HG02759 (cell line): Measurements from ENCODE around the gene AQP12A.

Experiments
- ATAC-seq: cut with Tn5 transposase; IDR thresholded peaks from one replicate; pipeline ENCODE4 v1.9.1; 2021; ENCODE audit warnings: mild to moderate bottlenecking, moderate library complexity; ENCODE audit not compliant: unreplicated experiment

The AQP12A gene

DNA sequence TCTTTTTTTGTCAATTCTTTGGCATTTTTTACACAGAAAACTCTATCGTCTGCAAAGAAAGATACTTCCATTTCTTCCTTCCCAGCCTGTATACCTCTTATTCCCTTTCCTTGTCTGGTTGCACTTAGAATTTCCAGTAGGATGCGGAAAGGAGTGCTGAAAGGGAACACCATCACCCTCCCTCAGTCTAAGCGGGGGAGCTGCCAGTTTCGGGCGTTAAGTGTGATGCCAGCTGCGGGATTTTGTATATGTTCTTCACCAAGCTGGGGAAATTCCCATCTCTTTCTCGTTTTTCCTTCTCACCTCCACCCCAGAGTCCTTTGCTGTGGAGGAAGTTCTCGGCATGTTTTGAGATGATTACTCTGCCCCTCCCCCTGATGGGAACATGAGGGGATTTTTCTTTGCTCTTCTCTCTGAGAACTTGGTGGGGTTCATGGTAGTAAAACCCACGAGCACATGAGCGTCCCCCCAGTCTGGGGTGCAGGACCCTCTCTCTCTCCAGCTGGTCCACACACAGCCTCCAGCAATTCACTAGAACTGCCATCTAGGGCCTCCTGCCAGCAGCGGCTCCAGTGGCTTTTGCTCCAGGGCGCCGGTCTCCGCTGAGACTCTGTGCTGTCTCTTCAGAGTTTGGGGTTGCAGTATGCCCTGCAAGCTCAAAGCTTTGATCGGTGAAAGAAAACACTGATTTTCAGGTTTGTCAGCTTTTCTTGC lies 15.5 kb downstream of the AQP12A start:
- ATAC-seq: no peak

DNA sequence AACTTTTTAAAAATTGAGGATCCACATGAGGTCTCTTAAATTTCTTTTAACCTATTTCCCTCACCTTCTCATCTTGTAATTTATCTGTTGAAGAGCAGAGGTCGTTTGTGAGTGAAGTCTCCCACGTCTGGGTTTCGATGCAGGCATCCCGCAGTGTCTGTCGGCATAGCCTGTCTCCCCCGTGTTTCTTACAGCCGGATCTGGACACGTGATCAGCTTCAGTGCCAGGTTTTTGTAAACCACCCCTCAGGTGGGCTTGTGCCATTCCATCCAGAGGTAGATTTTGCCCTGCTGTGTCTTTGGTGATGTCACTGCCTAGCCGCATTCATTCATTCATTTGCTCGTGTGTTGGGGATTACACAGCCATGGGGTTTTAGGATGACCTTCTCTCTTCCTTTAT lies 16.2 kb downstream of the AQP12A start:
- ATAC-seq: no peak

DNA sequence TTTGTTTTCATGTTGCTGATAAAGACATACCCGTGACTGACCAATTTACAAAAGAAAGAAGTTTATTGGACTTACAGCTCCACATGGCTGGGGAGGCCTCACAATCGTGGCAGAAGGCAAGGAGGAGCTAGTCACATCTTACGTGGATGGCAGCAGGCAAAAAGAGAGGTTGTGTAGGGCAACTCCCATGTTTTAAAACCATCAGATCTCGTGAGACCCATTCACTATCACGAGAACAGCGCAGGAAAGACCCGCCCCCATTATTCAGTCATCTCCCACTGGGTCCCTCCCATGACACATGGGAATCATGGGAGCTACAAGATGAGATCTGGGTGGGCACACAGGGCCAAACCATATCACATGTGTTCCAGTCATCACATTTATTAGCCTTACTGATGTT lies 16.8 kb downstream of the AQP12A start:
- ATAC-seq: no peak

DNA sequence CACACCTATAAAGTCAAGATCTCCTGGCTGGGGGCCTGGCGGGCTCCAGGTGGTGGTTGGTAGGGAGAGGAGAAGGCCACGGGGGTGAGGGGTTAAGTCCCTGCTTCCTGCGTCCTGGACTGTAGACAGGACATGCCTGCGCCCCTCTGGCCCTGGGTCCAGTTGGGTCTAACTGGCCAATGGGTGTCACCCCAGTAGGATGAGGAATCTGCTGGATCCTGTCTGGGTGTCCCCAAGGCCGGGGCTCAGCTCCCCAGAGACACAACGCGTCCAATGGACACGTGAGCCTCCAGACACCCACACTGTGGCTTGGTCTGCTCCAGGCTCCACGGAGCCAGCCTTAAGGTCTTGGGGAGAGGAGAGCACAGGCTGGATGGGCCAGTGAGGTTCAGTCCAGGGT lies 19.6 kb downstream of the AQP12A start:
- no peak for ATAC-seq

DNA sequence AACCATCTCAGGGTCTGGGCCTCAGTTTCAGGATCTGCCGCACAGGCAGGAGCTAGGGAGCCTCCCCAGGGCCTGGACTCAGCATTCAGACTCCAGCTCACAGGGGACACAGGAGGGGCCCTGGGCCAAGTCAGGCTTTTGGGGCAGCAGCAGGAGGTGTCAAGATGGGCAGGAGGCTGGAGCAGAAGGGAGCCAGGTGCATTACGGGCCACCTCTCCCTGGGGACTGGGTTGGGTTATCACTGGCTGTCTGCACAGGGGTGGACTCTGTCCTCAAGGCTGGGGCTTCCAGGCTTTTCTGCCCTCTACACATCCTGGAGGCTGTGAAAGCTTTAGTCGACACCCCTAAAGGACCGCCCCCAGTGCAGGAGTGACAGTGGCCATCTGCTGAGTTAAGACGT lies 20.0 kb downstream of the AQP12A start:
- ATAC-seq: no peak

DNA sequence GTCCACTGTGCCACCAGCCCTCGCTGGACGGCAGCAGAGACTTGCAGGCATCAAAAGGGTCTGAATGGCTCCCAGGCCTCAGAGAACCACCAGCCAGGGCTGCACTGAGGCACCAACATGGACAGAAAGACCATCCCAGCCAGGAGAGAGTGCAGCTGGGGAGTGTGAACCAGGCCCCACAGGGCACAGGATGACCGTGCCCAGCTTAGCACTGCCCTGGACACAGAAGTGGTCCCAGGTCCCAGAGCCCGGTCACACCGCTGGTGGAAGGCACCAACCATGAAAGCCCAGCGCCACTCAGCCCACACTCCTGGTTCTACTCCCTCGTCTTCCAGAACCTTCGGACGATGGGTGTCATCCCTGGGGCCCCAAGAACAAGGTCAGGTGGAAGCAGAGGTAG lies 20.5 kb downstream of the AQP12A start:
- ATAC-seq: no peak

DNA sequence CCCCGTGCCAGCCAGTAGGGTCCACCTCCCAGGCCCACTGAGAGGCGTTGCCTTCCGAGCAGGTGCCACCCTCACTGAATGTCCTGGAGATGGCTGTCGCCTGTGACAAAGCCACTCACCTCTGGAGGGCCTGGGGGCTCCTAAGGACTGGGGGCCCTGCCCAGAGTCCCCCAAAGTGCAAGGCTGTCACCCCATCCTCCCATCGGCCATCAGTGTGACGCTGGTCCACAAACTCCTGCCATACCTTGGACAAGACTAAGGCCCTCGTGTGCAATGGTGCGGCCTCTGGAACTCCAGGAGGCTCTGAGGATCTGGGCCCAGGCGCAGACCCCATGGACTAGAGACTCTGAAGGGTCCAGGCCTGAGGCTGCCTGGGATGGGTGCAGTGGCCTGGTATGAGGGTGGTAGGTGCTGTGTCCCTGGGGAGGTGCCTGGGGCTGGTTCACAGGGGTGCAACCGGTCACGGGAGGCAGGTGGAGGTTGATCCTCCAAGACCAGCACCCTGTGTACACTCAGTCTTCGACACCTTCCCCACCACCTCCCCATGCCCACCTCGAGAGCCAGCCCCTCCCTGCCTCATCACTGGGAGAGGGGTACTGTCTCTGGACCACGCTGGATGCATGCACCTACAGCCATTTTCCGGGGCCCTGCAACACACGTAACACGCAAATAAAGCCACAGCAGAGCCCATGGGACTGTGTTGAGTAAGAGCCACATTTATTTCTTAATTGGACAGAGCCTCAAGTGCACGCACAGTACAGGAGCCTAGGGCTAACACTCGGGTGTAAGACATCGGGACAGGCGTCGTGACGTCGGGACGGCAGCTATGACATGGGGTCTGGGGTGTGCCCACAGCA lies 21.6 kb downstream of the AQP12A start:
- no peak for ATAC-seq

DNA sequence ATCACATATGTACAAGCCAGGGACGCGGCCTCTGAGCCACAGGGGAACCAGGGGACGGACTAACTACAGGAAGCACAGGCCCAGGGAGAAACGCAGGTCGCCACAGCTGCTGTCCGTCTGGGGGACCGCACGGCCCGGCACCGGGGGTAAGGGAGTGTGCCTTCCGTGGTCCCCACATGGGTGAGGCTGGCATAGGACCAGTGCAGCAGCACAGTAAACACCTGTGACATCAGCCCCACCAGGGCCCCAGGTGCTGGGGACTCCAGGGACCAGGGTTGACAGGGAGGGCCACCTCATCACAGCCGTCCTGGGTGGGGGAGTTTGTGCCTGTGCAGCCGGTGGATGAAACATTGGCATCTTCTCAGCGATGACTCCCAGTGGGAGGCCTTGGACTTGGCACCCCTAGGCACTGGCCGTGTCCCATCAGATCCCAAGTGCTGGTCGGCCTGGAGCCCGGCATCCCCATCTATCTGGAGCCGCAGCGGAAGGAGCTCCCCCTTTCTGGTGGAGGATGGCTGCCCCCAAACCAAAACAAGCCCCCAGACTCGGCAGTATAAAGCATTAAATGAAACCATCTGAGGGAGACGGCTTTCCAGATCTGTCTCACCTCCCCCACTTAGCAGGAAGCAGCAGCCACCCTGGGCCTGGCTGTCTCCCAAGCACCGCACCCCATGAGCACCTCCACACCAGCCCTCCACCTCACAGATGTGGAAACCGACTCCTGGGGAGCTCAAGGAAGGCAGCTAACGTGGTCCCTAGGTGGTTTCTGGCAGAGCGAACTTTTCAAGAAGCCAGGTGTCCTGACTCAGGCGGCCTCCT lies 22.5 kb downstream of the AQP12A start:
- ATAC-seq: no peak

DNA sequence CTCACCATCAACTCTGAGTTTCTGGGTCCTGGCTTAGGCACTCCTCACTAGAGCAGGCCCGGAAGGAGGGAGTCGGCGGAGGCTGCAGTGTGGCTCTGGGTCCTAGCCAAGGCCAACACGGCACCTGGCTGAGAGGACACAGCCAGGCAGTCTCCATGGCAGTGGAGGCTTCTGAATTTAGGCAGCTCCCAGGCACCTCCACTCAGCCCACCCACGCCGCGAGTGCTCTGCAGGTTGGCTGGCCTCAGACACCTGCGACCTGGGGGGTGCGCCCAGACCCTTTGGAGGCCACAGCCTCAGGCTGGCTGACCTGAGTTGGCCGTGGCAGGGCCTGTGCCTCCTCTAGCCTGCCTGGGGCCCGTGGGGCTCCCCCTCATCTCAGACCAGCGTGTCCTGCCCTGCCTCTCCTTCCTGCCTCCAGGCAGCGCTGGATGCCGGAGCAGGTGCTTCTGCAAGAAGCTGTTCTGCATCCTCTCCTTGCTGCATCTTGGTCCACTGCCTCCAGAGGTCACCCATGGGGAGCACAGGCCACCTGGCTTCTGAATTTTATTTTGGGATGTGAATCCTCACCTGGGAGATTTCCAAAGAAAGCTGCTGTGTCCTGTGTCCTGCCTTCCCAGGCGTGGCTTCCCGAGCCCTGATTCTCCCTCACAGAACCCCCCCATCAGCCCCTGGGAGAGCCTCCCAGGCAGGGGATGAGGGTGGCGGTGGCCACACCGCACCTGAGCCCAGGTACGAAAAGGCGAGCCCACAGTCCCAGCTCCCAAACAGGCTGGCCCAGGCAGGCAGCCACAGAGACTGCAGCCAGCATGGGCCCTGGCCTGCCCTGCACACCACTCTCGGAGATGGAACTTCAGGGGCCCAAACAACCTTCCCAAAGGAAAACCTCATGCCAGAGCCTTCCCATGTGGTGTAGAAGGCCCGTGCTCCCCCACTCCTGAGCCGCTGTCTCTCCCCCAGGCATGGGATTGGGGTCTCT lies 23.4 kb downstream of the AQP12A start:
- ATAC-seq: no peak

DNA sequence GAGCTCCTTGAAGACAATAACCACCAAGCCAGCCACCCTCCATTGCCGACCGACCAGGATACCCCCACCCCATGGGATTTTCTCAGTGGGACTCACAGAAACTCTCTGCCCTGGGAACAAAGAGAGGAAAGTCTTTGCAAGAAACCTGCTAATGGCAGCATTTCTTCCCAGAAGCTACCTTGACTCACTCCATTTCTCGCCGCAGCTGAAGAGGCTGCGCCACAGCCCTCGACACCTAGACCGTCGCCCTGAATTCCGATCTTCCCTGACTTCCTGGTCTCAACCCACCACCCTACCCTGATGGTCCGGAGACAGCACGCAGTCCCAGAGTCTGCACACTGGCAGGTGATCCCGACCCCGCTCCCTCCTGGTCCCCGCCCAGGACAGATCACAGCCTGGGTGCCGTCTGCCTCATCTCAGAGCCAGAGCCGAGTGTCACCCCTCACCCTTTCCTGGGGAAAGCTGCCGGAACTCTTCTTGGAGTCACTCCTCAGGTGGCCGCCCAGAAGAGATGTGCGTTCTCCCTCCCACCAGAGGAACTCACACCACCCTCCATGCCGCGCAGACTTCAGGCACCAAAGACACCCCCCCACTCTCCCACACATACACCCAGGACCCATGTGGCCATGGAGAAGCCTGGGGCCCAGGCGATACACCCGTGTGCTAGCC lies 24.6 kb downstream of the AQP12A start:
- ATAC-seq: no peak

DNA sequence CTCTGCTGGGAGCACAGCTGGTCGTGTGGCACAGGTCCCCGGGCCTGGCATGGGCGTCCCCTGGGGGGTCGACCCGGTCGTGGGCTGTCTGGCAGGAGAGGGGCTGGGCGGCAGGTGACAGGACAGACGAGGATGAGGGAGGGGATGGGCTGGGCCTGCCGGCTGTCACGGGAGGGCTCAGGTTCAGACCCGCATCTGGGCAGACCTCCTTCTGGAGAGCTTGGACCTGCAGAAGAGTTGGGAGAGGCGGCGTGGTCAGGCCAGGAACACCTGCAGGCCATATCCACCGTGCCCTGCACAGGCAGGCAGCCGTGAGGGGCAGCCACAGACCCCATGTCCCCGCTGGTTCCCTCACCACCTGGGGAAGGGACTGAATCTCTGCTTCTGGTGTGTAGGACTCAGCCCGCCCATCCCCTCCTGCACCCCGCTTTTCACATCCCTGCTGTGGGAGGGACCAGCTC lies 25.5 kb downstream of the AQP12A start:
- ATAC-seq: no peak

DNA sequence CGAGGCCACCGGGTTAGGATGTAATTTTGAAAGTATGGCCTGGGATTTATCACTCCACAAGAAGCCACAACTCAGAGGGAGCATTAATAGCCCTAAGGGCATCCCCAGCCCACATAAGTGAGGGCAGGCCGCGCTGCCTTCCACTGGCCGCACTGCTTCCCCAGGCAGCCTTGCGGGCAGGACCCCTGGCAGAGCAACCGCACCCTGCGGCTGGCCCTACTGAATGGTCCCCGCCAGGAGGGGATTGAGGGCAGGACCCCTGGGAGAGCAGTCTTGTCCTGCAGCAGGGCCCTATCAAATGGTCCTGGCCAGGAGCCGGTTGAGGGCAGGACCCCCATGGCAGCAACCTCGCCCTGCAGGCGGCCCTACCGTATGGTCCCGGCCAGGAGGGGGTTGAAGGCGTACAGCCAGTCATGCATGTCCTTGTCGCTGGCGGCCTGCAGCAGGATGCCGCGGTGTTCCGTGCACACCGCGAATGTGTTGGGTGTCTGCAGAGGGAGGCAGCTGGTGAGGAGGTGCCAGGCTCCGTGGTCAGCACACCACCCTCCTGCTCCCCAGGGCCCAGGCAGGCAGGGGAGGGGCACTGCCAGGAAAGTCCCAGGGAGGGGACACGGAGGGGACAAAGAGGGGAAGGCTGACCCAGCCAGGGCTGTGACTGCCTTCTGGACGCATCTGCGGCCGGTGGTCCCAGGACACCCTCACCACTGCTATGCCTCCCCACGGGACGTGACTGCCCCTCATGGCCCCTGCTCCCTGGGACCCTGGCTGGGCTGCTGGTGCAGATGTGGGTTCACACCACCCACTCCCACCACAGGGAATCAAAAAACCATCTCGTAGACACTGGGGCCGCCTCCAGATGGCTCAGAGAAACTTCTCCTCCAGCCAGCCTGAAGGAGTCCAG lies 26.3 kb downstream of the AQP12A start:
- no peak for ATAC-seq

DNA sequence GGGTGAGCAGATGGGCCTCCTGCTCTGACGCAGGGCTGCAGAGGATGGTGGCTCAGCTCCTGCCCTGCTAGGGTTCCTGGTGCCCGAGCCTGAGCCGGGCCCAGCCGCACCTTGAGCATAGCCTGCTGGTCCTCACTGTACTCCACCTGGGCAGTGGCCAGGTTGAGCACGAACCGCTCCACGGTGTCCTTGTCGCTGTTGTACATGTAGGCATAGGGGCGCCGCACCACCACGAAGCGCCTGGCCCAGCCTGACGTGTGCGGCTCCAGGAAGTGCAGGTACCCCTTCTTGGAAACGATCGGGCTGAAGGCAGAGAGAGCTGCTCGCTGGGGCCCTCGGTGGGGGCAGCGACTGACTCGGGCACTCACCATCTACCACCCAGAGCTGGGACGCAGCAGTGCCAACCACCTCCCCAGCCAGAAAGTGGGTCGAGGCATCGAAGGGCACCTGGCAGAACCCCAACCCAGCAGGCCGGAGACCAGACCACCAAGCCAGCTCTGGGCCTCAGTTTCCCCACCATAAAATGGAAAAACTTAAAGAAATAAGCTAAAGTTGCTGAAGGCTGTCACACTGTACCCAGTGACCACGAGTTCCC lies 27.3 kb downstream of the AQP12A start:
- ATAC-seq: no peak

DNA sequence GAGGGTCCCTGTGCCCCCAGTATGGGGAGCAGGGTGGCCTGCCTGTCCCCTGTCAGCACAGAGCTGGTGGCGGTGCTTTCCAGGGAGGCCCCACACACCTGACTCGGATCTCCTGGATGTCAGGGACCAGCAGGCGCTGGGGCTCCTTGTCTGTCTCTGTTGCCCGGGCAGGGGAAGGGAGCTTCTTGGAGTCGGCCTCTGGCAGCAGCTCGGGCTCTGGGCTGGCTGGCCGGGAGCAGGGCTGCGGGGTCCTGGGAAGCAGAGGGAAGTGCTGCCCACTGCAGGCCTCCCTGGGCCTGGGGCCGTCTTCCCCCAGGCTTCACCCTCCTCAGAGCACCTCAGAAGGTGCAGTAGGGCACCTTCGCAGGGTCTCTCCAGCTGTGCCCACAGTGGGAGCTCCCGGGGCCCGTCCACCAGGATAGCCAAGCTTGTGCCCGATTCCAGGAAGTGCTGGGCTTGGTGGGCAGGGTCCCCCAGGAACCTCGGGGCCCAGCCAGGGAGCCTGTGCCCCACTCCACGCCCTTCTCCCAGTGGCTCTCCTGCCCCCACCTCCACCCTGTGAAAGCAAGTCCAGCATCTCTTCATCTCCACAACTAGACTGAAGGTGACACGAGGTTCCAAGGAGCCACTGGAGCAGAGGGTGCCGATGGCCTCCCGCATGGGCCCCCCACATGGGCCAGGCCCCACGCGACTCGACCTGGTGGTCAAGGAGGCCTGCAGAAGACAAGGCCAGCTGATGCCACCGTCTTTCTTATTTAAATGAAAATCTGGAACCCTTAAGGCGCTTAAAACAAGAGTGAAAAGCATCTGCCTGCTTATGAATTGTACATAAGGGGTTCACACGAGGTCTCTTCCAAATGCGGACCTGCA lies 28.2 kb downstream of the AQP12A start:
- ATAC-seq: no peak

DNA sequence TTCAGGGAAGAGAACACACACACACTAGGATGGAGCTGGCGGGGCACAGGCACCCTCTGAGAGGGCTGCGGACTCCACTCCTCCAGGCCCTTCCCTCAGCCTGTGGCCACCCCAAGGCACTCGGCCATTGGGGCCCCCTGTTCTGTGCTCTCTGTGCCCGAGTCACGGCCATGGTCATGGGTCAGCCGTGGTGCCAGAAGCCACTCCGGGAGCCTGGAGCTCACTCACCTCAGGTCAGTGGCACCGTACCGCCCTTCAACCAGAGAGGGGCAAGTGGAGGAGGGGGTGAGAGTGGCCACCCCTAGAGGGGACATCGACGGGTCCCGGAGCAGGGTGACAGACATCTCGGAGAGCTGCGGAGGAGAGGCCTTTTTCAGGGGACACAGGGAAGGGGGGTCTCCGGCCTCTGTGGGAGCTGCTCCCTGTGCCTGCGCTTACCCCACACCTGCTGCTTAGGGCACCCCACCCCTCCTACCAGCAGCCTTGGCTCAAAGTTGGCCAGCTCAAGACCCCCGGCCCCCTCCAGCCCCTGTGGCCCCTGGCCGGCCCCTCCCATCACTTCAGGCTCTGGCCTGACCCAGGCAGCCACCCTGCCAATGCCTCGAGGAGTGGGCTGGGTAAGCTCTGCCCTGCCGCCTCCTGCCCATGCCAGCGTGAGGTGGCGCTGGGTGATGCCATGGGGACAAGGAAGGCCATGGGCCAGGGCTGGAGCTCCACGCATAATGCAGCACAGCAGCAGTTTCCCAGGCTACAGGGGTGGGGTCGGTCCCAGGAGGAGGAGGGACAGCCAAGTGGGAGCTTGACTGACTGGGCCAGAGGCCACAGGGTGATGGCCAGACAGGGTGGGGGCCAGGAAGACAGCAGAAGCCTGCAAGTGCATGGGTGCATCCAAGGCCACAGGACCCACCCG lies 29.3 kb downstream of the AQP12A start:
- ATAC-seq: no peak

DNA sequence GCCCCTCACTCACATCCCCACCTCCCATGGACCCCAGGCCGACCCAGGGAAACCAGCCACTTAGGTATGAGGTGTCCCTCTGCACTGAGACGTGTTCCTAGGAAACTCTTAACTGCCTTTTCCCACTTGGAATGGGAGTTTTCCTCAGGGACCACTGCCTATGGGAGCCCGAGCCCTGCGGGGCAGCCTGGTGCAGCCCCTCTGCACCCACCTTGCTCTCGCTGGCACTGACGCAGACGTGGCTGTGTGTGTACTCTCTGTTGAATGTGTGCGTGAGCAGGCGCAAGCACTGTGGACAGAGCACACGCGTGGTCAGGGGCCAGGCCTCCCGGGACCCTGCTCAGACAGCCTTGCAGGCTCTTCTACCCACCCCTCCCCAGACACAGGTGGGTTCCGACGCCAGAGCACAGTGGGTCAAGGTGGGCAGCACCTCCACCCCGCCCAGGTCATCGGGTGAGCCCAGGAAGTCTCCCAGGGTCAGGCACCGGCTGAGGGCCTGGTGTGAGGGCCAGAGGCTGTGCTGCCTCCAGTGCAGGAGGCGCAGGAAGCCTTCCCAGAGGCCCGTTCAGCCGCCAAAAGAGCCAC lies 30.0 kb downstream of the AQP12A start:
- ATAC-seq: no peak
